PC-3 (cell line): ENCODE measurements around the gene CMTM2. TPM values are rescaled to one million over a fixed set of nuclear protein-coding genes. Genes with fewer than 3 reads are reported as not detected.

Experiments
- ATAC-seq: fragments of 200-7000 bp; cut with Tn5 transposase; 2 replicates; pipeline ENCODE4 v1.9.1; 2020; ENCODE audit warnings: mild to moderate bottlenecking, moderate library complexity
- BruUV-seq: library from RNA; stranded (reverse); fragments of 400-500 nt; replicated peaks from 2 replicates; lab custom pipeline; 2021; lab: Mats Ljungman, UMichigan
- CTCF ChIA-PET: fragments of 300-600 bp; sonication (Branson Sonifier 250); formaldehyde crosslinking; loops from one replicate; lab custom pipeline; 2022; ENCODE audit warnings: antibody characterized with exemption; lab: Charles Lee
- POLR2A ChIA-PET: fragments of 300-600 bp; sonication (Branson Sonifier 250); formaldehyde crosslinking; loops from one replicate; lab custom pipeline; 2022; ENCODE audit warnings: antibody characterized with exemption; ENCODE audit not compliant: unreplicated experiment; lab: Charles Lee
- DNase-seq: peaks from one replicate; pipeline ENCODE4 v3.0.0-alpha.2; 2015
- H2AFZ ChIP-seq: fragments of 300-600 bp; sonication (generic); 2 replicates; pipeline ENCODE4 v1.6.0; 2016; ENCODE audit warnings: antibody characterized with exemption, low read length
- H3F3A ChIP-seq: fragments of 300-600 bp; sonication (generic); one replicate; pipeline ENCODE4 v1.6.0; 2017; ENCODE audit warnings: antibody characterized with exemption, low read length, control low read depth, mild to moderate bottlenecking; ENCODE audit not compliant: unreplicated experiment
- H3K27ac ChIP-seq: fragments of 300-600 bp; sonication (generic); 2 replicates; pipeline ENCODE4 v1.5.1; 2016; ENCODE audit warnings: mild to moderate bottlenecking, low read length
- H3K27me3 ChIP-seq: fragments of 300-600 bp; sonication (generic); 2 replicates; pipeline ENCODE4 v1.6.1; 2016; ENCODE audit warnings: low read length, mixed read lengths
- H3K36me3 ChIP-seq: fragments of 300-600 bp; sonication (generic); 2 replicates; pipeline ENCODE4 v1.6.1; 2016; ENCODE audit warnings: low read depth, mixed run types, low read length, mixed read lengths
- H3K4me1 ChIP-seq: fragments of 300-600 bp; sonication (generic); 2 replicates; pipeline ENCODE4 v1.5.1; 2016; ENCODE audit warnings: low read length; ENCODE audit not compliant: insufficient read depth
- H3K4me2 ChIP-seq: fragments of 300-600 bp; sonication (generic); 2 replicates; pipeline ENCODE4 v1.6.0; 2016; ENCODE audit warnings: low read length
- H3K4me3 ChIP-seq: fragments of 300-600 bp; sonication (generic); 2 replicates; pipeline ENCODE4 v1.5.1; 2016; ENCODE audit warnings: mild to moderate bottlenecking, low read length, mixed read lengths
- H3K79me2 ChIP-seq: fragments of 300-600 bp; sonication (generic); 2 replicates; pipeline ENCODE4 v1.6.1; 2017; ENCODE audit warnings: low read length, mixed read lengths
- H3K9ac ChIP-seq: fragments of 300-600 bp; sonication (generic); 2 replicates; pipeline ENCODE4 v1.6.0; 2016; ENCODE audit warnings: mild to moderate bottlenecking, low read length
- H3K9me2 ChIP-seq: fragments of 300-600 bp; sonication (generic); replicated peaks from 2 replicates; pipeline ENCODE4 v1.6.1; 2016; ENCODE audit warnings: mixed run types, low read length, mixed read lengths
- H3K9me3 ChIP-seq: fragments of 300-600 bp; sonication (generic); 2 replicates; pipeline ENCODE4 v1.6.1; 2016; ENCODE audit warnings: low read length, mixed read lengths
- H4K20me1 ChIP-seq: fragments of 300-600 bp; sonication (generic); 2 replicates; pipeline ENCODE4 v1.6.1; 2016; ENCODE audit warnings: low read length, mixed read lengths
- CTCF ChIP-seq: fragments of 300-600 bp; sonication (generic); conservative IDR thresholded peaks from 2 replicates; pipeline ENCODE4 v1.5.1; 2017; ENCODE audit warnings: antibody characterized with exemption, low read depth, mild to moderate bottlenecking, low read length
- EZH2 ChIP-seq: fragments of 300-600 bp; sonication (generic); IDR thresholded peaks from one replicate; pipeline ENCODE4 v1.6.1; 2017; ENCODE audit warnings: antibody characterized with exemption, mild to moderate bottlenecking, low read length; ENCODE audit not compliant: unreplicated experiment
- EZH2phosphoT487 ChIP-seq: fragments of 300-600 bp; sonication (generic); IDR thresholded peaks from 2 replicates; pipeline ENCODE4 v1.6.1; 2018; ENCODE audit warnings: mild to moderate bottlenecking, antibody characterized with exemption, low read length, borderline replicate concordance
- intact Hi-C: fragments of 100-400 bp; cut with micrococcal nuclease; formaldehyde crosslinking; loops from 2 replicates; pipeline ENCODE4 v1.9.0; 2023
- total RNA-seq: library from RNA; depleted of rRNA; stranded (reverse); fragments of >200 nt; gene quantifications from 2 replicates; pipeline ENCODE4 v1.2.3, GENCODE V29; 2014

Gene CMTM2
- total RNA-seq, 1 experiment from 2014 or later: not detected

- Histone ChIP-seq H2AFZ (no peak overlapping the region), H3K9me2 (no peaks in the 10 kb centered on the region), H3K9ac (no peak overlapping the region), H3K27ac (no peak overlapping the region), H4K20me1 (no peaks in the 10 kb centered on the region), H3K27me3 (no peaks in the 10 kb centered on the region), H3K9me3 (no peaks in the 10 kb centered on the region), H3K79me2 (no peaks in the 10 kb centered on the region), H3F3A (no peaks in the 10 kb centered on the region), H3K4me2 (no peak overlapping the region), H3K4me3 (no peak overlapping the region), H3K4me1 (no peaks in the 10 kb centered on the region), H3K36me3 (no peaks in the 10 kb centered on the region)
- no peak for TF ChIP-seq EZH2
- no peak for TF ChIP-seq CTCF
- no peak for TF ChIP-seq EZH2phosphoT487
- DNase-seq (no peak), ATAC-seq (no peak)
- ChIA-PET CTCF (no interaction called here), POLR2A (no interaction called here)
- BruUV-seq: no TSS peak
- intact Hi-C loops: no loop called here
Observed at GRCh38 chr16:66591018-66591417, 11.8 kb downstream of the CMTM2 start.

- Histone ChIP-seq H4K20me1 (no peaks in the 10 kb centered on the region), H2AFZ (no peak overlapping the region), H3K27me3 (no peaks in the 10 kb centered on the region), H3K36me3 (no peaks in the 10 kb centered on the region), H3K79me2 (no peaks in the 10 kb centered on the region), H3K4me1 (no peaks in the 10 kb centered on the region), H3K4me2 (no peak overlapping the region), H3K9ac (no peak overlapping the region), H3F3A (no peaks in the 10 kb centered on the region), H3K9me2 (no peaks in the 10 kb centered on the region), H3K27ac (no peak overlapping the region), H3K9me3 (no peaks in the 10 kb centered on the region), H3K4me3 (no peak overlapping the region)
- BruUV-seq: no TSS peak
- ChIA-PET POLR2A (no interaction called here), CTCF (no interaction called here)
- TF ChIP-seq EZH2 (no peak), EZH2phosphoT487 (no peak), CTCF (no peak)
- intact Hi-C loops: no loop called here
- DNase-seq (no peak), ATAC-seq (no peak)
Observed at GRCh38 chr16:66592241-66592640, 13.0 kb downstream of the CMTM2 start.

- no peaks in the 10 kb centered on the region for H3F3A ChIP-seq
- no peak overlapping the region for H2AFZ ChIP-seq
- no peak for TF ChIP-seq EZH2phosphoT487
- TF ChIP-seq EZH2: no peak
- TF ChIP-seq CTCF: no peak
- H3K9ac ChIP-seq: no peak overlapping the region
- CTCF ChIA-PET: no interaction called here
- H3K4me2 ChIP-seq: no peak overlapping the region
- POLR2A ChIA-PET: no interaction called here
- intact Hi-C loops: no loop called here
- H3K9me2 ChIP-seq: no peaks in the 10 kb centered on the region
- H3K27ac ChIP-seq: no peak overlapping the region
- no peak for ATAC-seq
- H3K36me3 ChIP-seq: no peaks in the 10 kb centered on the region
- no peaks in the 10 kb centered on the region for H3K27me3 ChIP-seq
- no peak overlapping the region for H3K4me3 ChIP-seq
- H3K4me1 ChIP-seq: no peaks in the 10 kb centered on the region
- no peaks in the 10 kb centered on the region for H3K9me3 ChIP-seq
- H3K79me2 ChIP-seq: no peaks in the 10 kb centered on the region
- no TSS peak for BruUV-seq
- DNase-seq: no peak
- H4K20me1 ChIP-seq: no peaks in the 10 kb centered on the region
Observed at GRCh38 chr16:66592814-66593213, 13.6 kb downstream of the CMTM2 start.
